HL-60 (cell line): ENCODE measurements around the gene MIX23.

Experiments
- DNase-seq, 2 experiments: peaks; one replicate each; pipeline ENCODE4 v3.0.0-alpha.2; 2010 to 2020; ENCODE audit warnings: low read depth in 1 of 2, low spot score in 1 of 2
- H3K27ac ChIP-seq: fragments of 250-450 bp; sonication (Bioruptor Pico); replicated peaks from 2 replicates; pipeline ENCODE4 v1.5.1; 2020; ENCODE audit warnings: mild to moderate bottlenecking, moderate library complexity
- H3K27me3 ChIP-seq: fragments of 250-450 bp; sonication (Bioruptor Pico); 2 replicates; pipeline ENCODE4 v1.5.1; 2021; ENCODE audit warnings: mild to moderate bottlenecking, moderate library complexity; ENCODE audit not compliant: insufficient read depth, poor library complexity, severe bottlenecking
- H3K4me3 ChIP-seq: replicated peaks from 2 replicates; pipeline ENCODE4 v1.5.1; 2011; ENCODE audit warnings: mild to moderate bottlenecking, control low read depth, low read length; ENCODE audit not compliant: insufficient read depth
- GABPA ChIP-seq: IDR thresholded peaks from 2 replicates; pipeline ENCODE4 v1.6.1; 2012; ENCODE audit warnings: low read depth
- POLR2AphosphoS5 ChIP-seq: IDR thresholded peaks from 2 replicates; pipeline ENCODE4 v1.6.1; 2012; ENCODE audit warnings: low read depth
- SPI1 ChIP-seq: IDR thresholded peaks from 2 replicates; pipeline ENCODE4 v1.6.1; 2012; ENCODE audit warnings: low read depth, mild to moderate bottlenecking, borderline replicate concordance
- TF ChIP-seq, protein P1 (sequence below): IDR thresholded peaks from one replicate; pipeline ENCODE4 v1.5.1; 2011; ENCODE audit warnings: low read length, control low read depth, inconsistent platforms; ENCODE audit not compliant: insufficient read depth
- TF ChIP-seq, protein P2 (sequence below): IDR thresholded peaks from 2 replicates; pipeline ENCODE4 v1.6.1; 2012; ENCODE audit warnings: low read depth; ENCODE audit not compliant: insufficient replicate concordance

The MIX23 gene

DNA sequence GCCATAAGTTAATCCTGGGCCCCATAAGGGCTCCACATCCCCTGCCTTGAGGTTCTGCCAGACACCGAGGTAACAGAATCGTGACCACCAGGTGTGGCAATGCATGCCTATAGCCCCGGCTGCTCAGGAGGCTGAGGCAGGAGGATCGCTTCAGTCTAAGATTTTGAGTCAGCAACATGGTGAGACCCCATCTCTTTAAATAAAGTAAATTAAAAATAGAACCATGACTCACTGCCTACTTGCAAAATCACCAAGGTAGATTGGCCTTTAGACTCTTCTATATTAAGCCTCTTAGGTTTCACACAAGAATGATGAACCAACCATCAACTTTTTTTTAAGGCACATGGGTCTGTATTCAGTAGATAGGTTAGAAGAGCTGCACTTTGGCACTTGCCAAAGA lies 23.2 kb upstream of the MIX23 start:
- Histone ChIP-seq H3K27ac (no peak overlapping the region), H3K27me3 (no peaks in the 10 kb centered on the region), H3K4me3 (no peak overlapping the region)
- TF ChIP-seq, protein P1, sequence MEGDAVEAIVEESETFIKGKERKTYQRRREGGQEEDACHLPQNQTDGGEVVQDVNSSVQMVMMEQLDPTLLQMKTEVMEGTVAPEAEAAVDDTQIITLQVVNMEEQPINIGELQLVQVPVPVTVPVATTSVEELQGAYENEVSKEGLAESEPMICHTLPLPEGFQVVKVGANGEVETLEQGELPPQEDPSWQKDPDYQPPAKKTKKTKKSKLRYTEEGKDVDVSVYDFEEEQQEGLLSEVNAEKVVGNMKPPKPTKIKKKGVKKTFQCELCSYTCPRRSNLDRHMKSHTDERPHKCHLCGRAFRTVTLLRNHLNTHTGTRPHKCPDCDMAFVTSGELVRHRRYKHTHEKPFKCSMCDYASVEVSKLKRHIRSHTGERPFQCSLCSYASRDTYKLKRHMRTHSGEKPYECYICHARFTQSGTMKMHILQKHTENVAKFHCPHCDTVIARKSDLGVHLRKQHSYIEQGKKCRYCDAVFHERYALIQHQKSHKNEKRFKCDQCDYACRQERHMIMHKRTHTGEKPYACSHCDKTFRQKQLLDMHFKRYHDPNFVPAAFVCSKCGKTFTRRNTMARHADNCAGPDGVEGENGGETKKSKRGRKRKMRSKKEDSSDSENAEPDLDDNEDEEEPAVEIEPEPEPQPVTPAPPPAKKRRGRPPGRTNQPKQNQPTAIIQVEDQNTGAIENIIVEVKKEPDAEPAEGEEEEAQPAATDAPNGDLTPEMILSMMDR, result no peak
- TF ChIP-seq GABPA (no peak), SPI1 (no peak), POLR2AphosphoS5 (no peak)
- TF ChIP-seq, protein P2, sequence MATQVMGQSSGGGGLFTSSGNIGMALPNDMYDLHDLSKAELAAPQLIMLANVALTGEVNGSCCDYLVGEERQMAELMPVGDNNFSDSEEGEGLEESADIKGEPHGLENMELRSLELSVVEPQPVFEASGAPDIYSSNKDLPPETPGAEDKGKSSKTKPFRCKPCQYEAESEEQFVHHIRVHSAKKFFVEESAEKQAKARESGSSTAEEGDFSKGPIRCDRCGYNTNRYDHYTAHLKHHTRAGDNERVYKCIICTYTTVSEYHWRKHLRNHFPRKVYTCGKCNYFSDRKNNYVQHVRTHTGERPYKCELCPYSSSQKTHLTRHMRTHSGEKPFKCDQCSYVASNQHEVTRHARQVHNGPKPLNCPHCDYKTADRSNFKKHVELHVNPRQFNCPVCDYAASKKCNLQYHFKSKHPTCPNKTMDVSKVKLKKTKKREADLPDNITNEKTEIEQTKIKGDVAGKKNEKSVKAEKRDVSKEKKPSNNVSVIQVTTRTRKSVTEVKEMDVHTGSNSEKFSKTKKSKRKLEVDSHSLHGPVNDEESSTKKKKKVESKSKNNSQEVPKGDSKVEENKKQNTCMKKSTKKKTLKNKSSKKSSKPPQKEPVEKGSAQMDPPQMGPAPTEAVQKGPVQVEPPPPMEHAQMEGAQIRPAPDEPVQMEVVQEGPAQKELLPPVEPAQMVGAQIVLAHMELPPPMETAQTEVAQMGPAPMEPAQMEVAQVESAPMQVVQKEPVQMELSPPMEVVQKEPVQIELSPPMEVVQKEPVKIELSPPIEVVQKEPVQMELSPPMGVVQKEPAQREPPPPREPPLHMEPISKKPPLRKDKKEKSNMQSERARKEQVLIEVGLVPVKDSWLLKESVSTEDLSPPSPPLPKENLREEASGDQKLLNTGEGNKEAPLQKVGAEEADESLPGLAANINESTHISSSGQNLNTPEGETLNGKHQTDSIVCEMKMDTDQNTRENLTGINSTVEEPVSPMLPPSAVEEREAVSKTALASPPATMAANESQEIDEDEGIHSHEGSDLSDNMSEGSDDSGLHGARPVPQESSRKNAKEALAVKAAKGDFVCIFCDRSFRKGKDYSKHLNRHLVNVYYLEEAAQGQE, result no peak
- no peak for DNase-seq

DNA sequence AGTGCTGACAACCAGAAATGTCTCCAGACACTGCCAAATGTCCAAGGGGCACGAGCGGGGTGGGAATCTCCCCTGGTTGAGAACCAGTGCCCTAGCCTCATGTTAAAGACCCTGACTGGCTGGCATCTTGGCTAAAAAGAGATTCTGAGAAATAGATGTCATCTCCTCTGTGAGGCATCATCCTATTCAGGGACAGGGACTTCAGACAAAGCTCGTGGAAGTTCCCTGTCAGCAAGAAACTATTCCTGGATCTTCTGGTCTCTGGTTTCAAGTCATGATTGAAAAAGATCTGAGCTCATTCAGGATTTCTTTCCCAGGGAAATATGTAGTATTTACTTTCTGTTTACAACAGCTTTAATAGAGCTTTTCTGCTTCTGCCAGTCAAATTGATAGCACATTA lies 22.0 kb upstream of the MIX23 start:
- TF ChIP-seq POLR2AphosphoS5, result no peak
- no peak for TF ChIP-seq GABPA
- TF ChIP-seq, protein P2, result no peak
- TF ChIP-seq SPI1, result no peak
- TF ChIP-seq, protein P1, result no peak
- no peak for DNase-seq
- H3K27ac ChIP-seq, result no peak overlapping the region
- H3K27me3 ChIP-seq, result no peaks in the 10 kb centered on the region
- H3K4me3 ChIP-seq, result no peak overlapping the region

DNA sequence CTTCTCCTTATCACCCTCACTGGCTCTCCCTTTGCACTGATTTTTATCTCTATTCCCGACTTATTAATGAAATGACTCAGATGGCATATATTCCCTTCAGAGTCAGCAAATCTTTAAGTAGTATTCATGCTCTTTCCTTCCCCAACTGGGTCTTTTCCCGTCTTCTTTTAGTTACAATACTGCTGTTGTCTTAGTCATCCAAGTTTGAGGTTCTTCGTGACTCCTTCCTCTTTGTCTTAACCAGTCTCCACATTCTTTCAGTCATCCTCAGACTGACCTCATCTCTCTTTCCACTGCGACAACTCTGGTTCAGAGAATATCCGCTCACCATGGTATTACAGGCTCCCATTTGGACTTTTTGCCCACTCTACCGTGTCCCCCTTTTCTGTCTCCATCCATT lies 20.5 kb upstream of the MIX23 start:
- no peaks in the 10 kb centered on the region for H3K27me3 ChIP-seq
- H3K27ac ChIP-seq, result no peak overlapping the region
- TF ChIP-seq, protein P2, result no peak
- no peak for TF ChIP-seq POLR2AphosphoS5
- TF ChIP-seq SPI1, result no peak
- no peak for TF ChIP-seq GABPA
- TF ChIP-seq, protein P1, result no peak
- H3K4me3 ChIP-seq, result no peak overlapping the region
- no peak for DNase-seq
